ENCODE results near the gene MYO7B.

MYO7B gene

DNA sequence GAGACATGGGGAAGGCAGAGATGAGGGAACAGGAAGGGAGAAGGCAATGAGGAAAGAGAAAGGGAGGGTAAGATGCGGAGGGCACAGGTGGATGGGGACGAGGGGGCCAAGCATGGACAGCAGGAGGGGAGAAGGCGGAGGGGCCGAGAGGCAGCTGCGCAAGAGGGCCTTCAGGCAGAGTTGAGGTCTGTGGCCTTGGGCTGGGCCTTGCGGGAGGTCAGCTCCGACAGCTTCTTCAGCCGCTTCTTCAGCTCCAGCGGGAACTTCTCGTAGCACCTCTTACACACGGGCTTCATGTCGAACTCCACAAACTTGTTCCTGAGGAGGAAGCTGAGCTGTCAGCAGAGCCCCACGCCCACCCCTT is 103.6 kb downstream of the MYO7B start:
- no peak for DNase-seq

- DNase-seq: no peak
Measured at GRCh38 chr2:127640082-127641072, 104.9 kb downstream of the MYO7B start.

GRCh38 chr2:127641133-127641532 is 105.7 kb downstream of the MYO7B start:
- no peak for DNase-seq

GRCh38 chr2:127641846-127642507 is 106.5 kb downstream of the MYO7B start:
- DNase-seq: no peak

DNA sequence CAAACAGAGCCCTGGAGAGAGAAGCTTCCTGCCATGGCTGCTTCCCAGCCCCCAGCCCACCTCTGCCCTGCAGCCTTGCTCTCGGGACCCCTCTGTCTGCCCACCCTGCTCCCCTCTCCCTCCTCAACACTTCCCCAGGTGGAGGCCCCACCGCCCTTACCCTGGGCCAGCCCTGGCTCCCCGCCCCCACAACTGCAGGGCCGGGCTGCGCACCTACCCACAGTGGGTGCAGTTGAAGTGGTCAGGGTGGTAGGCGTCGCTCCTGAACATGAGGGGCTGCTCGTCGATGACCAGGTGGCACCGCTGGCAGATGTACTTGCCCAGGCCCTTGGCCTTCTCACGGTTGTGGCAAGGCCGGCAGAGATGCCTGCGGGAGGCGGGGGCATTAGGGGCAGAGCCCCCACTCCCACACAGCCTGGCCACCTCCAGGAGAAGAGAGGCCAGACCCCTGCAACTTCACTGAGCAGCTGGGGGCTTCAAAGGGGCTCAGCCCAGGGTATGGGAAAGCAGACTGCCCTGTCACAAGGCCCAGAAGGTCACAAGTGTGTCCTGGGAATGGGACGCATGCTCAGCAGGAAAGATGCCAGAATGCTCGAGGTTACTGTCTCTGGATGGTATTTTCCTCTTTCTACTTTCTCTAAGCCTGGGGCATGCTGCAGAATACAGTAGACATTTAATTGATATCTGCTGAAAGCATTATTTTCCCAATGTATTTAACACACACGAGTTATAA is 107.4 kb downstream of the MYO7B start:
- no peak for DNase-seq

GRCh38 chr2:127643439-127644065 is 108.1 kb downstream of the MYO7B start:
- DNase-seq: no peak

DNA sequence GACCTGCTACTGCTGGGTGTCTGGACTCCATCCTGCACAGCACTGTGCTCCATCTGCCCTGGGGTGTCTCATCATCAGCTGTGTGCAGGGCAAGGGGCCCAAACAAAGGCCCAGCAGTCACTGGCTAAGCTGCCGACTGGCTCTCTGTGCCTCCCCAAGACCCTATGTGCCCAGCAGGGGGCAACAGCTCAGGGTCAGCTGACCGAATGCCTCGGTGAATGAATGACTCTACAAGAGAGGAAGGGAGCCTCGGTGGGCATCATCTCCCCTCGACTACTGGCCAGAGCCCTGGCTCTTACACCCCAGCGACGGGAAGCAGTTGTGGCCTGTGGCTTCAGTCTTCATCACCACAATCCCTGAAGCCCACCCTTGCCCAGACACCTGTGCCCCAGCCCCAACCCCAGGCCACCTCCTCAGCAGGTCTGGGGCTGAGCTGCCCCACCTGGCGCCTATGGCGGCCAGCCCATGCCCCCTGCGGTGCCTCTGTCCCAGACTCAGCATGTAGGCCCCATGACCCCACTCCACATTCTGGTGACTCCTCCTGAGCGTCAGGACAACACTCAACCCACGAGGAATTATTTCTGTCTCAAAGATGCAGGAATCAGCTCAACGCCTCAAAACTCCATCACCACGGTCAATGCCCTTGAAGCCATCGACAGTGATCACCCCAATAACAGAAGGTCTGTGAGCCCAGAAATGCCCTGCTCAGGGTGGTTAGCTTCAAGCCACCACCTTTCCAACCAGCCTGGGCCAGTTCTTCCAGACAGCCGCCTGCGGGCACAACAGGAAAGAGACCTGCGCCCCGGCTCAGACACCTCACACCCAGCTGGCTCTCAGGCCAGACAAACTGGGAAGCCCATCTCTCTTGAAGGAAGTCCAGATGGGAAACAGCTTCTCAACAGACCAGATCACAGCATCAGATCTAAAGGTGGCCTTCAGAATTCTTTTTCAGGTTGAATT is 108.9 kb downstream of the MYO7B start:
- no peak for DNase-seq

DNA sequence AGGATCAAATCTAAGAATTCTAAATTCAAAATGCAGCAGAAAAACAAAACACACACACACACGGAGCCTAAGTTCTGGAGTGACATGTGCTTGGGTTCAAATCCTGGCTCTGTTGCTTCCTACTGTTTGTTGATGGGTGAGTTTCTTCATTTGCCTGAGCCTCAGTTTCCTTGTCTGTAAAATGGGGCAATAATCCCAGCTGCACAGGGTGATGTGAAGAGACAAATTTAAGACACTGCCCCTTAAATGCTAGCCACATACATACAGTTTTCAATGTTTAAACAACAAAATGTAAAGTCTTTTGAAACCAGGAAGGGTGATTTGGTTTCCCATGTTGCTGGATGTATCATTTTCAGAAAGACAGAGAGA is 109.5 kb downstream of the MYO7B start:
- no peak for DNase-seq

DNA sequence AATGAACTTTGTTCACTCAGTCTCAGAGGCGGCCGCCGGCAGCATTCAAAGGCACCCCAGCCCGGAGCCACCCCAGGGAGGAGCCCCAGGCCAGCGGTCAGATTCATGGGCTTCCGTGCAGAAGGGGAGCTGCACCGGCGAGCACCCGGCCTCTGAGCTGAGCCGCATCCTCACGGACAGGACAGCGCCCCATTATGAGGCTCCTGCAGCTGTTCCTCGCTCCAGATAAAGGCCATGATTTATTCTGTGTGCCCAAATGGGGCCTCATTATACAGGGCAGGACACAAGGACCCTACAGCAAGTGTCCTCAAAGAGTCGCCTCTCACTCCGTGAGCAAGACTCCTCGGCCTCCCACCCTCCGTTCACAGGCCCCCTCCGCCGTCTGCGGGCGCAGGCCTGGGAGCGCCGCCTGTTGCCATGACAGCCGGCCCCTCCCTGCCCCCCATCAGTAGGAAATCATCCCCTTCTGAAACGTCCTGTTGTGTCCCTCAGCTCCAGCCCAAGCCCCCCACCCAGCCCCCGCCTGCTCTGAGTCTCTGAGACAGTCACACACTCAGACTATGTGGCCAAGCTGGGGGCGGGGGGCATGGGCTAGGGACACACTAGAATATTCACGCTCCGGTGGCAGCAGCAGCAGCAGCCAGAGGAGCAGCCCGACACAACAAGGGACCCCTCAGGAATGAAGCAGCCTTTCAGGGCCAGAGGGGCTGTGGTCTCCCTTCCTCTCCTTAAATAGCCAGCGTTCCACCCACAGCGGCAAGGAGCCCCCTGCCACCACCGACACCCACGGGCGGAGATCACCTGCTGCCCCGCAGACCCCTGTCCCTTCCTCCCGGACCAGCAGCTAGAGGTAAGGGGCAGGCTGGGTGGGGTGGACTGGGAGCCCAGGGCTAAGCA is 110.2 kb downstream of the MYO7B start, which contains the start of gene GPR17:
Gene GPR17 (plus strand): TSS at position 759 of the 897 bp plus-strand sequence. CDS start 4,583 bp downstream, outside the sequence.
- no peak for DNase-seq

- no peak for DNase-seq
Measured at GRCh38 chr2:127646487-127647241, 111.2 kb downstream of the MYO7B start.

DNA sequence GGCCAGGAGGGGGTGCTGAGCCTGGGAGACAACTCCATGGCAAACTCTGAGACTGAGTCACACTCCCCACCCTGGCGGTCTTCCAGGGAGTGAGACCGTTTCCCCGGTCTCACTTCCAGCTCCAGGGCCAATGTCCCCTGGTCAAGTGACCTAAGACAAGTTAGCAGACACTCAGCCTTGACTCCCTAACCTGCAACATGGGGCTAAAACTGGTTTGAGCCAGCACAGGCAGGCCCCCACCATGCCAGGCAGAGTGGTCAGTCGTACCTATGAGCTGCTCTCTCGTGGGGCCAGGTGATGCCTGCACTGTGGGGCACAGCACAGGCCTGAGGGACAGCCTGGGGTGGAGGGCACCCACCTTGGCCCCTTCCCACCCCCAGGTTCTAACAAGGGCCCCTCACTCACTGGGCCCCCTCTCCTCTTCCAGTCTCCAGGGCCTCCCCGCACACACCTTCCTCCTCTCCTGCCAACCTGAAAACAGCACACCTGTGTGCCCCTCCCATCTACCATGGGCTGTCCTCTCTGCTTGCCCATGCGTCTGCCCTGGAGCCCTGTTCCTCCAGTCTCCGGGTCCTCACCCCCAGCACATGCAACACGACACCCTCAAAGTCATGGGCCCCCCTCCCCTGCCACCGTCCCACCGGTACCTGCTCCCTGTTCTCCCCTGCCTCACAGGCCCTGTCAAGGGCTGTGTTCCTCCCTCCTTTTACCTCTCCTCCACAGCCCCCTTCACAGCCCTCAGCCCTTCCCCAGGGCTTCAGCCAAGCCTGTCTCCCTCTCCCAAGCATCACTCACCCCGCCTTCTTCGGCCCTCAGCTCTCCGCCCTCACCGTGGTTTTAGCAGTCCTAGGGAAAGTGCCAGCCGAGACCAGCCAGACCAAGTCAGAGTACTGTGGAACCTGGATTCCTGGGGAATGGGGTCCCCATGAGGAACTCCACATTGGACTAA is 112.0 kb downstream of the MYO7B start:
- no peak for DNase-seq

GRCh38 chr2:127648321-127648720 is 112.8 kb downstream of the MYO7B start:
- DNase-seq: no peak

GRCh38 chr2:127649100-127649611 is 113.7 kb downstream of the MYO7B start:
- no peak for DNase-seq

- DNase-seq: peak; percentile 12
Measured at GRCh38 chr2:127649684-127650040, 114.2 kb downstream of the MYO7B start.

GRCh38 chr2:127650041-127650784 is 114.7 kb downstream of the MYO7B start:
- no peak for DNase-seq

- no peak for DNase-seq
Measured at GRCh38 chr2:127650785-127651380, 115.4 kb downstream of the MYO7B start.

GRCh38 chr2:127651381-127651809 is 115.9 kb downstream of the MYO7B start:
- DNase-seq: no peak

All from NCI-H748 treated with DMSO at 0.1 percent for 48 hours (cell line).